Retina (tissue), 1 donor: ENCODE measurements around the gene RBM48.
"Not testable (repeated sequence)": the region's sequence is repeated elsewhere in the genome, so short reads cannot be mapped to it uniquely, and the experiment has no call there.

Source experiments
- DNase-seq: peaks from one replicate; pipeline ENCODE4 v3.0.0-alpha.2; 2016

The RBM48 gene

GRCh38 chr7:92528188-92528957 is at the start of gene RBM48, which contains the start of gene PEX1:
Gene RBM48 (plus strand): TSS chr7:92528795. CDS start chr7:92528814, 19 bp downstream.
Gene PEX1 (minus strand): TSS chr7:92528520. CDS start chr7:92528435, 85 bp downstream.
- DNase-seq, result peak; percentile 95

GRCh38 chr7:92479146-92479545 is 49.4 kb upstream of the RBM48 start:
- DNase-seq, result not testable (repeated sequence)

GRCh38 chr7:92483624-92484023 is 45.0 kb upstream of the RBM48 start:
- not testable (repeated sequence) for DNase-seq

- DNase-seq, result not testable (repeated sequence)
Measured at GRCh38 chr7:92484226-92484625, 44.4 kb upstream of the RBM48 start.

- no peak for DNase-seq
Measured at GRCh38 chr7:92485267-92485892, 43.2 kb upstream of the RBM48 start.

- no peak for DNase-seq
Measured at GRCh38 chr7:92485974-92486373, 42.6 kb upstream of the RBM48 start.

- no peak for DNase-seq
Measured at GRCh38 chr7:92487804-92488203, 40.8 kb upstream of the RBM48 start.

- no peak for DNase-seq
Measured at GRCh38 chr7:92489634-92490033, 39.0 kb upstream of the RBM48 start.

- DNase-seq, result no peak
Measured at GRCh38 chr7:92496876-92497275, 31.7 kb upstream of the RBM48 start.

GRCh38 chr7:92498557-92498956 is 30.0 kb upstream of the RBM48 start:
- no peak for DNase-seq

GRCh38 chr7:92503767-92504166 is 24.8 kb upstream of the RBM48 start:
- DNase-seq, result no peak

- no peak for DNase-seq
Measured at GRCh38 chr7:92504563-92504962, 24.0 kb upstream of the RBM48 start.

- no peak for DNase-seq
Measured at GRCh38 chr7:92506363-92506762, 22.2 kb upstream of the RBM48 start.

- DNase-seq, result no peak
Measured at GRCh38 chr7:92508946-92509345, 19.6 kb upstream of the RBM48 start.

GRCh38 chr7:92513167-92513902 is 15.3 kb upstream of the RBM48 start:
- no peak for DNase-seq

- no peak for DNase-seq
Measured at GRCh38 chr7:92517631-92518030, 11.0 kb upstream of the RBM48 start.

- DNase-seq, result no peak
Measured at GRCh38 chr7:92520024-92520423, 8.6 kb upstream of the RBM48 start.

GRCh38 chr7:92523110-92523509 is 5.5 kb upstream of the RBM48 start:
- no peak for DNase-seq

- DNase-seq, result peak; percentile 74
Measured at GRCh38 chr7:92527300-92528187, 1.1 kb upstream of the RBM48 start.

- DNase-seq, result no peak
Measured at GRCh38 chr7:92528958-92529264, 316 bp downstream of the RBM48 start.

- DNase-seq, result no peak
Measured at GRCh38 chr7:92534572-92534971, 6.0 kb downstream of the RBM48 start.

GRCh38 chr7:92543542-92543941 is 14.9 kb downstream of the RBM48 start:
- not testable (repeated sequence) for DNase-seq

- DNase-seq, result not testable (repeated sequence)
Measured at GRCh38 chr7:92545116-92545515, 16.5 kb downstream of the RBM48 start.
